Sigmoid colon (tissue), 7 donors: ENCODE measurements around the gene SHH. TPM values are rescaled to one million over a fixed set of nuclear protein-coding genes. Genes with fewer than 3 reads are reported as not detected.

ENCODE experiments used
- DNase-seq: peaks from one replicate; pipeline ENCODE4 v3.0.0-alpha.2; 2019
- H3K27ac ChIP-seq, 4 donors: fragments of 200-600 bp; sonication (generic); one replicate each; pipeline ENCODE4 v1.5.1; 2016 to 2019; ENCODE audit warnings: mild to moderate bottlenecking in 1 of 4
- H3K27me3 ChIP-seq, 3 donors: fragments of 200-600 bp; sonication (generic); one replicate each; pipeline ENCODE4 v1.5.1; 2019; ENCODE audit warnings: mild to moderate bottlenecking in 1 of 3
- H3K36me3 ChIP-seq, 4 donors: fragments of 200-600 bp; sonication (generic); one replicate each; pipeline ENCODE4 v1.5.1; 2016 to 2019
- H3K4me1 ChIP-seq, 4 donors: fragments of 200-600 bp; sonication (generic); one replicate each; pipeline ENCODE4 v1.5.1; 2017 to 2019
- H3K4me3 ChIP-seq, 4 donors: fragments of 200-600 bp; sonication (generic); one replicate each; pipeline ENCODE4 v1.5.1; 2017 to 2019; ENCODE audit warnings: mild to moderate bottlenecking in 2 of 4, moderate library complexity in 1 of 4
- H3K9me3 ChIP-seq, 4 donors: fragments of 200-600 bp in 3 of 4; sonication (generic) in 3 of 4; one replicate each; pipeline versions ENCODE4 v1.5.1 to v1.6.1; 2013 to 2019
- CTCF ChIP-seq, 4 experiments: fragments of 450-650 bp in 3 of 4; fragments of 200-600 bp in 1 of 4; IDR thresholded peaks; one replicate each; pipeline ENCODE4 v1.5.1; 2016 to 2019; ENCODE audit warnings: antibody characterized with exemption in 4 of 4, mild to moderate bottlenecking in 3 of 4, moderate library complexity in 2 of 4
- EP300 ChIP-seq, 4 donors: sonication (generic); formaldehyde crosslinking; IDR thresholded peaks; one replicate each; pipeline ENCODE4 v1.6.1; 2017; ENCODE audit warnings: antibody characterized with exemption in 4 of 4
- POLR2A ChIP-seq, 2 donors: fragments of 450-650 bp; IDR thresholded peaks; one replicate each; pipeline ENCODE4 v1.6.1; 2016; ENCODE audit warnings: antibody characterized with exemption in 2 of 2, mild to moderate bottlenecking in 2 of 2, moderate library complexity in 2 of 2
- POLR2AphosphoS5 ChIP-seq, 4 donors: sonication (generic); formaldehyde crosslinking; IDR thresholded peaks; one replicate each; pipeline ENCODE4 v1.6.1; 2017; ENCODE audit warnings: antibody characterized with exemption in 4 of 4
- WGBS, 2 donors: extraction: QIAGEN DNeasy Blood & Tissue Kit; methylation state at CpG; one replicate each; pipeline ENCODE4 v1.1.7; 2013; 5-methylcytosine and 5-hydroxymethylcytosine counted together
- intact Hi-C: fragments of 100-400 bp; cut with DNase I; formaldehyde crosslinking; loops from one replicate; pipeline ENCODE4 v1.15.1; 2023
- polyA plus RNA-seq, 3 donors: library from polyadenylated mRNA; stranded (reverse); fragments of 200-250 nt; gene quantifications; one replicate each; pipeline ENCODE4 v1.2.3, GENCODE V29; 2013
- total RNA-seq, 4 donors: library from RNA; depleted of rRNA; stranded (reverse); fragments of >200 nt; gene quantifications; one replicate each; pipeline ENCODE4 v1.1.0, GENCODE V29; 2016
- donor health status: healthy with polysubstance abuse.
- donor health status: Bipolar disorder and iron deficiency.
- donor health status: healthy.

SHH gene
- total and polyA plus RNA-seq, 7 donors: 0.46 to 1.8 (median 0.60) TPM; not detected in 4

GRCh38 chr7:155763691-155764437, 48.4 kb downstream of the SHH start:
- WGBS, 2 donors: 47 to 88% methylated on average over 27 of the region's 27 CpGs
- intact Hi-C loops: loop anchor here (10.0 kb wide), 2 partner anchors 119 to 839 kb away; partner anchors contain the start of gene RBM33
- Histone ChIP-seq H3K4me1 (peaks cover 0 to 32% (median 7%) of the 10 kb centered on the region in 4 donors), H3K36me3 (peaks cover 13 to 46% (median 29%) of the 10 kb centered on the region in 4 donors), H3K27me3 (no peaks in the 10 kb centered on the region), H3K9me3 (no peaks in the 10 kb centered on the region), H3K4me3 (no peak overlapping the region), H3K27ac (peak overlapping the region in 3 of 4 donors; percentile 49 to 60 (median 56))
- TF ChIP-seq POLR2AphosphoS5 (IDR thresholded peaks at IDR 0.05) (peak in 1 of 4 donors; percentile 16), EP300 (IDR thresholded peaks at IDR 0.05) (no peak)
- no peak for DNase-seq

- TF ChIP-seq POLR2AphosphoS5 (IDR thresholded peaks at IDR 0.05) (no peak), CTCF (IDR thresholded peaks at IDR 0.05) (no peak), EP300 (IDR thresholded peaks at IDR 0.05) (no peak), POLR2A (IDR thresholded peaks at IDR 0.05) (no peak)
- Histone ChIP-seq H3K9me3 (no peaks in the 10 kb centered on the region), H3K27me3 (no peaks in the 10 kb centered on the region), H3K27ac (peak overlapping the region in 2 of 4 donors; percentile 56 to 60), H3K4me1 (peaks cover 0 to 32% (median 7%) of the 10 kb centered on the region in 4 donors), H3K4me3 (no peak overlapping the region), H3K36me3 (peaks cover 13 to 42% (median 29%) of the 10 kb centered on the region in 4 donors)
- no peak for DNase-seq
- intact Hi-C loops: loop anchor here (10.0 kb wide), 2 partner anchors 118 to 838 kb away; partner anchors contain the start of gene RBM33
- WGBS, 2 donors: 94 to 96% methylated on average over 10 of the region's 10 CpGs
Observed at GRCh38 chr7:155763122-155763521, 49.1 kb downstream of the SHH start.

GRCh38 chr7:155762655-155763054, 49.6 kb downstream of the SHH start:
- H3K27ac ChIP-seq: peak overlapping the region in 2 of 4 donors; percentile 56 to 60
- DNase-seq: no peak
- no peaks in the 10 kb centered on the region for H3K27me3 ChIP-seq
- TF ChIP-seq POLR2AphosphoS5 (IDR thresholded peaks at IDR 0.05) (no peak), CTCF (IDR thresholded peaks at IDR 0.05) (no peak), EP300 (IDR thresholded peaks at IDR 0.05) (no peak), POLR2A (IDR thresholded peaks at IDR 0.05) (no peak)
- intact Hi-C loops: loop anchor here (10.0 kb wide), 2 partner anchors 118 to 838 kb away; partner anchors contain the start of gene RBM33
- H3K9me3 ChIP-seq: no peaks in the 10 kb centered on the region
- peaks cover 13 to 39% (median 27%) of the 10 kb centered on the region in 4 donors for H3K36me3 ChIP-seq
- WGBS, 2 donors: 80 to 82% methylated on average over 10 of the region's 10 CpGs
- H3K4me3 ChIP-seq: no peak overlapping the region
- peaks cover 0 to 32% (median 7%) of the 10 kb centered on the region in 4 donors for H3K4me1 ChIP-seq

- no peaks in the 10 kb centered on the region for H3K9me3 ChIP-seq
- WGBS, 2 donors: 94 to 95% methylated on average over 4 of the region's 4 CpGs
- H3K36me3 ChIP-seq: peaks cover 13 to 33% (median 24%) of the 10 kb centered on the region in 4 donors
- intact Hi-C loops: loop anchor here (10.0 kb wide), 2 partner anchors 117 to 837 kb away; partner anchors contain the start of gene RBM33
- DNase-seq: no peak
- no peaks in the 10 kb centered on the region for H3K27me3 ChIP-seq
- H3K4me1 ChIP-seq: peaks cover 0 to 32% (median 7%) of the 10 kb centered on the region in 4 donors
- H3K4me3 ChIP-seq: no peak overlapping the region
- H3K27ac ChIP-seq: no peak overlapping the region
- TF ChIP-seq POLR2A (IDR thresholded peaks at IDR 0.05): no peak
- no peak for TF ChIP-seq CTCF (IDR thresholded peaks at IDR 0.05)
- no peak for TF ChIP-seq EP300 (IDR thresholded peaks at IDR 0.05)
- no peak for TF ChIP-seq POLR2AphosphoS5 (IDR thresholded peaks at IDR 0.05)
Observed at GRCh38 chr7:155762036-155762435, 50.2 kb downstream of the SHH start.

- no peak overlapping the region for H3K27ac ChIP-seq
Observed at GRCh38 chr7:155761162-155761561, 51.1 kb downstream of the SHH start.

More at GRCh38 chr7:155761162-155761561, 51.1 kb downstream of the SHH start:
- no peaks in the 10 kb centered on the region for H3K9me3 ChIP-seq
- no peak overlapping the region for H3K4me3 ChIP-seq
- H3K36me3 ChIP-seq: peaks cover 13 to 25% (median 17%) of the 10 kb centered on the region in 4 donors
- TF ChIP-seq POLR2A (IDR thresholded peaks at IDR 0.05): no peak
- intact Hi-C loops: loop anchor here (10.0 kb wide), 2 partner anchors 116 to 836 kb away; partner anchors contain the start of gene RBM33
- no peak for DNase-seq
- 93 to 94% methylated on average over 5 of the region's 5 CpGs for WGBS, 2 donors
- H3K27me3 ChIP-seq: no peaks in the 10 kb centered on the region
- H3K4me1 ChIP-seq: peaks cover 0 to 32% (median 7%) of the 10 kb centered on the region in 4 donors
